Non-pigmented ciliary epithelial cell (primary cell): Measurements from ENCODE around the gene FAM174C.

Experiments used
- DNase-seq: peaks from one replicate; pipeline ENCODE4 v3.0.0-alpha.2; 2010; ENCODE audit warnings: low read depth

FAM174C gene

DNA sequence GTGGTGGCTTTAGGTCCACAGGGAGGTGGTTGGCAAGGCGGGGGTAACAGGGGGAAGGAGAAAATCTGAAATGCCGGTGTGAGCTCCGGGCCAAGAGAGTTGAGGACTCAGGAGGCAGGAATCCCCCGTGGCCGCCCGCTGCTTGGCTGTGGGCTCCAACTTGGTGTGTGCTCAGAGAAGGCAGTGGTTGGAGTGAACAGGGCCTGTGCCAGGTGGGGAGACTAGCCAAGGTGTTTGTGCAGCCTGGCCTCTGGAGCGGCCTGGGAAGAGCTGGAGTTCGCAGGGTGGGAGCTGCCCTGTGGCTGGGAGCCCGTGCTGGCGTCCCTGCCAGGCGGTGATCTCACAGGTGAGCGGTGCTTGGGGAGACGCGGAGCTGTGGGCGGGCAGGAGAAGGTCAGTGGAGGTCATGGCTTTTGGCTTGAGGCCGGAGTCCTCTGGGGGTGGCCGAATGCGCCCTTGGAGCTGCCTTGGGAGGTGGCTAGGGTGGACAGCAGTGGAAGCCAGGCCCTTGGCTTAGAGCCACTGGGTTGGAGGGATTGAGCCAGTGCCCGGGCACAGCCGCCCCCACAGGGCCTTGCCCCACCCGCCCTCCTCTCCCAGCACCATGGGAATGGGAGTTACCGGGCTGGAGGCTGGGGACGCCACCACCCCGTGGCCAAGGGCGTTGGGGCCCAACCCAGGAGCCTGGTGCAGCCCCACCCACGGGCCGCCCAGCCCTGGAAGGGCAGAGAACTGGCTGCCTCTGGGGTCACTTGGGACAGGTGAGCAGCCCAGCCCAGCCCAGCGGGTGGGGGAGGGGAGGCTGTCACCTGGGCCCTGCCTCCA lies 13.3 kb upstream of the FAM174C start:
- no peak for DNase-seq

DNA sequence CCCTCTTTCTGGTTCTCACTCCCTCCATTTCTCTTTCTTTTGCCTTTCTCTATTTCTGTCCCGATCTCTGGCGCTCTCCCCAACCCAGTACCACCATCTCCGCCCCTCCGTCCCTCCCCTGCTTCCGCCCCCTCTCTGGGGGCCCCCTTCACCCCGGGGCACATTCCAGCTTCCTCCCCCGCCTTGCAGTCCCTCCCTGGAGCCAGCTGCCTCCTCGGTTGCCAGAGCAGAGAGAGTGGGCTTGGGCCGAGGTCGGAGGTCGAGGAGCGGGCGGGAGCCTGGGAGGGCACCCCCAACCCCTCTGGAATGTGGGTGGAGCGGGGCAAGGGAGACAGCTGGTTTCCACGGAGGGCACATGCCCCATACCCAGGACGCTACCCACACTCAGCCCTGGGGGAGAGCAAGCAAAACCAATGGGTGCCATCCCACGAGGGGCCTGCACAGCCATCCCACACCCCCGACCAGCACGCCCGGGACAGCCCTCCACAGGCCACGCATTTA lies 12.7 kb upstream of the FAM174C start:
- DNase-seq: no peak

- DNase-seq: no peak
Observed at GRCh38 chr19:1263188-1263587, 12.1 kb upstream of the FAM174C start.

DNA sequence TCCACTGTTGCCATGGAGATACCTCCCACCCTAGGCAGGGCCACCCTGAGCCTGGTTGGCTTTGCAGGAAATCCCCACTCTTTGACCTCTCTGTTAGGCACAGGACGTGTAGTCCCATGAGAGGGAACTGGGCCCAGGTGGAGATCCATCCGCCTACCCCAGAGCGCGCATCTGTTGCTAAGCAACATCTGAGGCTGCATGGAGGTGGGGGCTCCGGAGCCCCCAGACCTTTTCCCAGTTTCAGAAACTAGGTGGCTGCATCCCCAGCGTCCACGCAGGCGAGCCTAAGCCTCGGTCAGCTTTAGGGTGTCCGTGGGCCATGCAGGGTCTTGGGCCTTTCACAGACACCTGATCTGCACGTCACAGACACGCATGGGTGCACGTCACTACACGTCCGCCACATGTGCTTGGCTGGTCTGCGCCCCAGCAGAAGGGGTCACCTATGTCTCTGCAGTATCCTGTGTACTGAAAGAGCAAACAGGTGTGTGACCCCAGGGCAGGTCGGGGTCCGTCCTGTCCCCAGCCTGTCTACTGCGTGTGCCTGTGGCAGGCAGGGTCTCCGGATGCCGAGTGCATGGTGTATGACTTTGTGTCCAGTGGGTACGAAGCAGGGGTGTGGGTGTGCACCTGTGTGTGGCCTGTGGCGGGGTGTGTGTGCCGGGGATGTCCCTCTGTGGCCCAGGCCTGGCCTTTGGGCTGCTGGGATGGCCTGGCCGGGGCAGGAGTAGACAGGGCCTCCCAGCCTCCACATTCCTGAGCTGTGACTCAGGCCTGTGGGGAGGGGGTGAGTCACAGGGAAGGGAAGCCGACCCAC lies 10.3 kb upstream of the FAM174C start:
- no peak for DNase-seq

GRCh38 chr19:1265615-1266128 lies 9.7 kb upstream of the FAM174C start:
- no peak for DNase-seq

DNA sequence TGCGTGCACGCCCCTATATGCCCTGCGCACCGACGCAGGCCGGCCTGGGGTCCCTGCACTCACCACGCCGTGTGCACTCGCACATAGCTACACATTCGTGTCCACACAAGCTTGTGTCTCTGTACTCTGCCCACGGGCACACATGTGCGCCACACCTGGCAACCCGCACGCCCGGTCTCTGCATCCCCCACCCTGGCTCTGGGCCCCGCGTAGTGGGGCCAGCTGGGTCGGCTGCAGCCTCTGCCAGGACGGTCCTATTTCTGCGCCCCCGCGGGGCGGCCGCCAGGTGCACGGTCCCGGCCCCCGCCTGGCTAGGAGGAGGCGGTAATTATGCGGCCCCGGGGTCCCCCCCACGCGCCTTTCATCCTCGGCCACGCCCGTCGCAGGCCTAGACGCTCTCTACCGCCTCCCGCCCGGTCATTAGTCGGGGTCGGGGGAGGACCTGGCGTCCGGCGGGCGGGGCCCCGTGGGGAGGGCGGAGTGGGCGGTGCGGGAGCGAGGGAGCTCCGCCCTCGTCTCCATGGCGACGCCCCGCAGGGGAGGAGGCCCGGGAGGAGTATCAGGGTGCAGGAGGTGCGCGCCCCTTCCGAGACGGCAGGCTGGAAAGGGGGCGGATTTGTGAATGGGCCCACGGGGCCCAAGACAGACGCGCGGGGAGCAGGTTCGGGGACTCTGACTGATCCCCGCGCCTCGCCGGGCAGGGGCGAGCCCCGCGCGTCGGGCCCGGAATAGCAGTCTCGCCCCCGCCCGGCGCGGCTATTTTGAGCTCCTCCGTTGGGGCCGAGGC lies 9.0 kb upstream of the FAM174C start:
- no peak for DNase-seq

GRCh38 chr19:1266916-1267476 lies 8.3 kb upstream of the FAM174C start:
- DNase-seq: no peak

- no peak for DNase-seq
Observed at GRCh38 chr19:1267477-1268225, 7.7 kb upstream of the FAM174C start.

GRCh38 chr19:1268226-1269064 lies 6.9 kb upstream of the FAM174C start:
- no peak for DNase-seq

DNA sequence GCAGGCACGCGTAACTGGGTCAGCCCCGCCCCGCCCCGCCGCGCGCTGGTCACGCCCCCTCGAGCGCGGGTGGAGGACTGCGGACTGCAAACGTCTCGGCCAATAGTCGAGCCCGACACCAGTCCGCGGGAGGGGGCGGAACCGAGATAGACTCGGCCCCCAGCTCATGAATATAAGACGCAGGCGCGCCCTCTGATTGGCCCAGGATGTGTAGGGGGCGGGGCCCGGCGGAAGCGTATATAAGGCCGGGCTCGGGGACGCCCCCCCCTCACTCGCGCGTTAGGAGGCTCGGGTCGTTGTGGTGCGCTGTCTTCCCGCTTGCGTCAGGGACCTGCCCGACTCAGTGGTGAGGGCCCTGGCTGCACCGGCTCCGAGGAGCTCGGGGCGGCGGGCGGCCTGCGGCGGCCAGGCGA lies 6.3 kb upstream of the FAM174C start, which contains the start of gene CIRBP:
TSS of gene CIRBP (plus strand) at position 268 of the 413 bp plus-strand sequence. CDS start 1,602 bp downstream, outside the sequence.
- peak; percentile 93 for DNase-seq

GRCh38 chr19:1269478-1270212 lies 5.7 kb upstream of the FAM174C start:
- no peak for DNase-seq

GRCh38 chr19:1270213-1270853 lies 5.0 kb upstream of the FAM174C start:
- no peak for DNase-seq

DNA sequence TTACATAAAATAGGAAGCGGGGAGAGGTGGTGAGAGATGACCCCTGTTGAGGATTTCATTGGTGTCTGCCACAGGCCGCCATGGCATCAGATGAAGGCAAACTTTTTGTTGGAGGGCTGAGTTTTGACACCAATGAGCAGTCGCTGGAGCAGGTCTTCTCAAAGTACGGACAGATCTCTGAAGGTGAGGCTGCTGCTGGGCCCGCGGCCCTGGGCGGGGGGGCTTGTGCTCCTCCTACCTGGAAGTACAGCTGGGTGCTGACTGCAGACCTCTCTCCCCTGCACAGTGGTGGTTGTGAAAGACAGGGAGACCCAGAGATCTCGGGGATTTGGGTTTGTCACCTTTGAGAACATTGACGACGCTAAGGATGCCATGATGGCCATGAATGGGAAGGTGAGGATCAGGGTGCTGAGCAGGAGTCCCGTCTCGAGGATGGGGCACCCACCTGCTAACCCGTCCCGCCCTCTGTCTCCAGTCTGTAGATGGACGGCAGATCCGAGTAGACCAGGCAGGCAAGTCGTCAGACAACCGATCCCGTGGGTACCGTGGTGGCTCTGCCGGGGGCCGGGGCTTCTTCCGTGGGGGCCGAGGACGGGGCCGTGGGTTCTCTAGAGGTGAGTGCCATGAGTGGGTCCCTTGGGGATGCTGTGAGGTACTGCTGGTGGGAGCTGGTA lies 4.3 kb upstream of the FAM174C start:
- no peak for DNase-seq

DNA sequence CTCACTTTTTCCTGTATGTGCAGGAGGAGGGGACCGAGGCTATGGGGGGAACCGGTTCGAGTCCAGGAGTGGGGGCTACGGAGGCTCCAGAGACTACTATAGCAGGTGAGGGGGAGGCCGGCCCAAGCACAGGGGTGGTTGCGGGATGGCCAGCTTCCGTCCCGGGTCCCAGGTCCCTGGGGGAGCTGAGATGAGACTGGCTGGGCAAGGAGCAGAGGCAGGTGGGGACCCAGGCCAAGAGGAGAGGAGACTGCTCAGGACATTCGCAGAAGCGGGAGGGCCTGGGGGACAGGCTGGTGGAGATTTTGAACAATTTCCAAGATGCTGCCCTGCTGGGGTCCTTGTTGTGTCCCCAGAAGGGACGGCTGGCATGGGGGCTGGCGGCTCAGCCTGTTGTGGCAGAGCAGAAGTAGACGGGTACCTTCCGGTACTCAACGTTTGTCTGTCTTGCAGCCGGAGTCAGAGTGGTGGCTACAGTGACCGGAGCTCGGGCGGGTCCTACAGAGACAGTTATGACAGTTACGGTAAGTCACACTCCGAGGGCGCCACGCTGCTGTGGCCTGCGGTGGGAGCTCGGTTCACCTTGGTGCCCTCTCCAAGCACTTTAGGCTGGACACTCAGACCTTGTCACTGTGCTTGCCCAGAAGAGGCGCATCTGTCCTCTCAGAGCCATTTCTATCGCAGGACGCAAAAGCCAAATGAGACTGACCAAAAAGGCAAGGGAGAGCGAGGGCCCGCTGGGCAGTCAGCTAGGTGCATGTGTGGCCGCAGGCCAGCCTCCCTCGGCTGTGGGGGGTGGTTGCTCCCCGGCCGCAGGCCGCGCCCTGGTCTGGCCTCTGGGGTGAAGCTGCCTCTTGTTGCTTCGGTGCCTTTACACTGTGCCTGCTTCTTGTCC lies 3.6 kb upstream of the FAM174C start:
- DNase-seq: no peak

- no peak for DNase-seq
Observed at GRCh38 chr19:1272423-1273262, 2.7 kb upstream of the FAM174C start.
